ENCODE data around the gene SMIM35.

DNA sequence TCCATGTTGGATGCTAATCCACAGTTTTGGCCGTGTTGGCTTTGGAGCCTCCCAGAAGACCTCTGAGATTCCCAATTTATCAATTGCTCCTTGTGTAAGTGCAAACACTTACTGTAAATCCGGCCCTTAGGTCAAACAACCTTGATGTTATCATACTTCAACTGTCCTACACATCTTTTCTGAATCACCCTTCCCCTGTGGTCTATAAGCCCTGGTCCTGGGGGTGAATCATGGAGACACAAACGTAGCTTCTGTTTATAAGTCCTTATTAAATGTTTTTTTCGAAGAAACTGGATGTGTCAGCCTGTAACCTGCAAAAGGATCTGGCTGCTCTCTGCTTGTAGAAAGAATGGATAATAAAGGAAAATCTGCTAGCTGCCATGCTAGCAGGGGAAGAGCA lies 102.3 kb downstream of the SMIM35 start:
- no peak for TF ChIP-seq POLR2A (IDR thresholded peaks at IDR 0.05; ENCODE audit: low read depth, low read length)
- TF ChIP-seq, protein P1, sequence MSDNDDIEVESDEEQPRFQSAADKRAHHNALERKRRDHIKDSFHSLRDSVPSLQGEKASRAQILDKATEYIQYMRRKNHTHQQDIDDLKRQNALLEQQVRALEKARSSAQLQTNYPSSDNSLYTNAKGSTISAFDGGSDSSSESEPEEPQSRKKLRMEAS (IDR thresholded peaks at IDR 0.05; ENCODE audit: insufficient read depth, insufficient read length) = no peak
- TF ChIP-seq, protein P2, sequence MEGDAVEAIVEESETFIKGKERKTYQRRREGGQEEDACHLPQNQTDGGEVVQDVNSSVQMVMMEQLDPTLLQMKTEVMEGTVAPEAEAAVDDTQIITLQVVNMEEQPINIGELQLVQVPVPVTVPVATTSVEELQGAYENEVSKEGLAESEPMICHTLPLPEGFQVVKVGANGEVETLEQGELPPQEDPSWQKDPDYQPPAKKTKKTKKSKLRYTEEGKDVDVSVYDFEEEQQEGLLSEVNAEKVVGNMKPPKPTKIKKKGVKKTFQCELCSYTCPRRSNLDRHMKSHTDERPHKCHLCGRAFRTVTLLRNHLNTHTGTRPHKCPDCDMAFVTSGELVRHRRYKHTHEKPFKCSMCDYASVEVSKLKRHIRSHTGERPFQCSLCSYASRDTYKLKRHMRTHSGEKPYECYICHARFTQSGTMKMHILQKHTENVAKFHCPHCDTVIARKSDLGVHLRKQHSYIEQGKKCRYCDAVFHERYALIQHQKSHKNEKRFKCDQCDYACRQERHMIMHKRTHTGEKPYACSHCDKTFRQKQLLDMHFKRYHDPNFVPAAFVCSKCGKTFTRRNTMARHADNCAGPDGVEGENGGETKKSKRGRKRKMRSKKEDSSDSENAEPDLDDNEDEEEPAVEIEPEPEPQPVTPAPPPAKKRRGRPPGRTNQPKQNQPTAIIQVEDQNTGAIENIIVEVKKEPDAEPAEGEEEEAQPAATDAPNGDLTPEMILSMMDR (IDR thresholded peaks at IDR 0.05; ENCODE audit: extremely low read depth in 1 of 2, insufficient read depth in 1 of 2, low read depth in 1 of 2, low read length in 2 of 2) = no peak
- TF ChIP-seq MYC (IDR thresholded peaks at IDR 0.05; ENCODE audit: low read depth, low read length) = no peak
- TF ChIP-seq POLR2AphosphoS5 (IDR thresholded peaks at IDR 0.05; ENCODE audit: insufficient read depth, low read depth, low read length) = no peak
- no peak for TF ChIP-seq EZH2 (IDR thresholded peaks at IDR 0.05; ENCODE audit: borderline replicate concordance, low read depth, low read length, severe bottlenecking)
- TF ChIP-seq GATA2 (IDR thresholded peaks at IDR 0.05; ENCODE audit: insufficient read depth, insufficient read length, low read depth, low read length) = no peak

All from endothelial cell of umbilical vein (primary cell).